Heart left ventricle (tissue), 16 donors: ENCODE measurements around the gene PSMC5. TPM values are rescaled to one million over a fixed set of nuclear protein-coding genes. Genes with fewer than 3 reads are reported as not detected.
"Not testable (repeated sequence)": the region's sequence is repeated elsewhere in the genome, so short reads cannot be mapped to it uniquely, and the experiment has no call there.

Source experiments
- ATAC-seq, 4 donors: fragments of 200-7000 bp; cut with Tn5 transposase; one replicate each; pipeline ENCODE4 v1.9.1; 2020 to 2022; ENCODE audit warnings: moderate library complexity in 4 of 4, mild to moderate bottlenecking in 3 of 4, moderate number of reproducible peaks in 1 of 4
- DNase-seq, 5 donors: peaks; one replicate each; pipeline ENCODE4 v3.0.0-alpha.2; 2020
- H3K27ac ChIP-seq, 12 donors: fragments of 200-600 bp; sonication (generic) in 4 of 12; one replicate each; pipeline versions ENCODE4 v1.5.0 to v1.8.0; 2016 to 2022; ENCODE audit warnings: mild to moderate bottlenecking in 2 of 12
- H3K27me3 ChIP-seq, 9 donors: fragments of 200-600 bp; sonication (generic) in 2 of 9; one replicate each; pipeline versions ENCODE4 v1.5.1 to v1.8.0; 2016 to 2022; ENCODE audit warnings: mild to moderate bottlenecking in 3 of 9
- H3K36me3 ChIP-seq, 9 donors: fragments of 200-600 bp; sonication (generic) in 2 of 9; one replicate each; pipeline versions ENCODE4 v1.5.0 to v1.8.0; 2018 to 2022; ENCODE audit warnings: mild to moderate bottlenecking in 2 of 9
- H3K4me1 ChIP-seq, 12 donors: fragments of 200-600 bp; sonication (generic) in 4 of 12; one replicate each; pipeline versions ENCODE4 v1.5.0 to v1.8.0; 2016 to 2022; ENCODE audit warnings: mild to moderate bottlenecking in 3 of 12
- H3K4me3 ChIP-seq, 12 donors: fragments of 200-600 bp; sonication (generic) in 4 of 12; one replicate each; pipeline versions ENCODE4 v1.5.0 to v1.8.0; 2017 to 2022; ENCODE audit warnings: mild to moderate bottlenecking in 9 of 12, moderate library complexity in 4 of 12
- H3K9me3 ChIP-seq, 12 donors: fragments of 200-600 bp; sonication (generic) in 4 of 12; one replicate each; pipeline versions ENCODE4 v1.5.0 to v1.8.0; 2016 to 2022; ENCODE audit warnings: mild to moderate bottlenecking in 1 of 12
- CTCF ChIP-seq, 12 donors: fragments of 200-600 bp; sonication (generic) in 4 of 12; IDR thresholded peaks; one replicate each; pipeline versions ENCODE4 v1.5.0 to v1.8.0; 2018 to 2022; ENCODE audit warnings: antibody characterized with exemption in 12 of 12, mild to moderate bottlenecking in 5 of 12
- POLR2A ChIP-seq, 2 donors: fragments of 450-650 bp; IDR thresholded peaks; one replicate each; pipeline ENCODE4 v1.6.1; 2017; ENCODE audit warnings: antibody characterized with exemption in 2 of 2, mild to moderate bottlenecking in 2 of 2, moderate library complexity in 2 of 2
- WGBS, 4 donors: extraction: QIAGEN DNeasy Blood & Tissue Kit in 2 of 4; methylation state at CpG; one replicate each; pipeline versions ENCODE4 v1.1.5 to v1.1.7; 2013 to 2018; 5-methylcytosine and 5-hydroxymethylcytosine counted together
- intact Hi-C, 10 donors: fragments of 100-400 bp; cut with DNase I; formaldehyde crosslinking; loops; one replicate each; pipeline versions ENCODE4 v1.11.1 to v1.14.2; 2022
- polyA plus RNA-seq, 2 donors: library from polyadenylated mRNA; stranded (reverse); fragments of 200-250 nt; gene quantifications; one replicate each; pipeline ENCODE4 v1.2.3, GENCODE V29; 2013
- total RNA-seq, 9 donors: library from RNA; depleted of rRNA in 2 of 9; stranded (reverse); fragments of >200 nt in 2 of 9; fragmentation: NEBNext Ultra II Directional in 3 of 9; extraction: Animal tissue kit (Norgen Biotek cat#: 25700) in 3 of 9; gene quantifications; one replicate each; pipeline versions ENCODE4 v1.1.0 to v1.2.4, GENCODE V29; 2016 to 2023
- donor health status: ischemic (EF 13 %, LVEDD 7.1; RV severe dilation, severe dysfunction).
- donor health status: healthy with polysubstance abuse.
- donor health status: DM: no; HTN: yes; CAD: no.
- donor health status: DM: no; HTN: no; CAD: no.
- donor health status: ischemic (EF 25% LVEDD 6.9; RV normal size, moderate dysfunction).
- donor health status: ischemic (EF 25% LVEDD 5.7; RV mildly dilated, moderate dysfunction).
- donor health status: healthy.
- donor health status: DM: yes; HTN: yes; CAD: no.
- donor health status: ischemic (EF 35%, LVEDD 5.7; RV mildly dilated, moderate dysfunction).
- donor health status: nonischemic (EF 11% LVEDD 7.7; RV severe dilation, severe dysfunction).
- donor health status: DM: yes; HTN: yes; CAD: no.
- donor health status: PGD.
- donor health status: ischemic (EF 29% LVEDD 5.4; RV normal size, mild dysfunction).
- donor health status: nonischemic (EF 23%, LVEDD 6.1; RV moderate dilation, normal function).

The PSMC5 gene
- total and polyA plus RNA-seq, 11 donors = 64.7 to 189 (median 127) TPM

- intact Hi-C loops = no loop called here
- 92 to 93% (median 92%) methylated on average over 6 of the region's 6 CpGs for WGBS, 4 donors
- Histone ChIP-seq H3K9me3 (no peaks in the 10 kb centered on the region), H3K4me1 (peaks cover 0 to 3% (median 0%) of the 10 kb centered on the region in 12 donors), H3K4me3 (no peak overlapping the region), H3K27me3 (no peaks in the 10 kb centered on the region), H3K27ac (no peak overlapping the region), H3K36me3 (peaks cover 0 to 97% (median 94%) of the 10 kb centered on the region in 9 donors)
- DNase-seq = no peak
- no peak for TF ChIP-seq POLR2A (IDR thresholded peaks at IDR 0.05)
- TF ChIP-seq CTCF (IDR thresholded peaks at IDR 0.05) = no peak
- no peak for ATAC-seq
These were observed 37.2 kb upstream of the PSMC5 start for GRCh38 chr17:63790057-63790456.

GRCh38 chr17:63792055-63792729, 35.0 kb upstream of the PSMC5 start:
- Histone ChIP-seq H3K4me3 (no peak overlapping the region), H3K4me1 (peaks cover 0 to 3% (median 0%) of the 10 kb centered on the region in 12 donors), H3K36me3 (peaks cover 0 to 100% (median 99%) of the 10 kb centered on the region in 9 donors), H3K27me3 (no peaks in the 10 kb centered on the region), H3K9me3 (no peaks in the 10 kb centered on the region), H3K27ac (no peak overlapping the region)
- intact Hi-C loops = no loop called here
- ATAC-seq = no peak
- TF ChIP-seq CTCF (IDR thresholded peaks at IDR 0.05) (no peak), POLR2A (IDR thresholded peaks at IDR 0.05) (no peak)
- WGBS, 4 donors = 81 to 90% (median 85%) methylated on average over 3 of the region's 3 CpGs
- no peak for DNase-seq

GRCh38 chr17:63796375-63796774, 30.9 kb upstream of the PSMC5 start:
- DNase-seq, H3K27me3 ChIP-seq, intact Hi-C loops, H3K9me3 ChIP-seq, ATAC-seq, H3K4me1 ChIP-seq, H3K27ac ChIP-seq, H3K4me3 ChIP-seq: not testable (repeated sequence)
- peaks cover 0 to 100% (median 100%) of the 10 kb centered on the region in 9 donors for H3K36me3 ChIP-seq
- WGBS, 4 donors = 95 to 97% (median 97%) methylated on average over 10 of the region's 10 CpGs

- 94 to 96% (median 95%) methylated on average over 3 of the region's 3 CpGs for WGBS, 4 donors
- Histone ChIP-seq H3K4me1 (no peaks in the 10 kb centered on the region), H3K27ac (no peak overlapping the region), H3K4me3 (no peak overlapping the region), H3K9me3 (no peaks in the 10 kb centered on the region), H3K27me3 (no peaks in the 10 kb centered on the region), H3K36me3 (peaks cover 4 to 100% (median 99%) of the 10 kb centered on the region in 9 donors)
- intact Hi-C loops = no loop called here
- ATAC-seq (no peak), DNase-seq (no peak)
- TF ChIP-seq POLR2A (IDR thresholded peaks at IDR 0.05) = no peak
- TF ChIP-seq CTCF (IDR thresholded peaks at IDR 0.05) = no peak
These were observed 28.6 kb upstream of the PSMC5 start for GRCh38 chr17:63798572-63799106.
